ENCODE measurements around the gene ANKZF1. TPM values are rescaled to one million over a fixed set of nuclear protein-coding genes. Genes with fewer than 3 reads are reported as not detected.

The ANKZF1 gene
- total and polyA plus RNA-seq, 9 donors = 16.3 to 32.0 (median 22.5) TPM

DNA sequence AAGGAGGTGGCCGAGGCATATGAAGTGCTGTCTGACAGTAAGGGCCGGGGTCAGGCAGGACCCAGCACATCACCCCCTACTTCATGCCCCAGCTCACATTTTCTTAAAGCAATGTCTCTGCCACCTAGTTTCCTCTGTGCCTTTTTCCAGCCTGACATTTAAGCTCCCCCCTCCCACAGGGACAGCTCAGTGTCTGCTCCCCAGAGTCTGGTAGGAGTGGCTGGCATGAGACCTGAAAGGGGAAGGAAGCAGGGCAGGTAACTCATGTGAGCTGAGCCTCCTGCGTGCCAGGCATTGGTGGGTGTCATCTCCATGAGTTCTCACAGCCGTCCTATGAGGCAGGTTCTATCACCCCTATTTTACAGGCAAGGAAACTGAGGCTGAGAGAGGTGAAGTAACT is 51.0 kb downstream of the ANKZF1 start:
- peaks cover 50% of the 10 kb centered on the region for H3K36me3 ChIP-seq (ENCODE audit: control insufficient read depth, insufficient read depth, low read length)
- WGBS (ENCODE audit: insufficient coverage) = 85% methylated on average over 2 of the region's 4 CpGs
- no peak for DNase-seq
- H3K4me1 ChIP-seq (ENCODE audit: control insufficient read depth, insufficient read depth, low read length) = peaks cover 41% of the 10 kb centered on the region
- H3K27me3 ChIP-seq (ENCODE audit: control insufficient read depth, insufficient read depth, low read length) = no peaks in the 10 kb centered on the region
- H3K9me3 ChIP-seq (replicated peaks; ENCODE audit: control insufficient read depth, low read depth, low read length) = no peaks in the 10 kb centered on the region
- no peak overlapping the region for H3K27ac ChIP-seq (ENCODE audit: low read length)
- no peak overlapping the region for H3K4me3 ChIP-seq (ENCODE audit: low read length)

DNA sequence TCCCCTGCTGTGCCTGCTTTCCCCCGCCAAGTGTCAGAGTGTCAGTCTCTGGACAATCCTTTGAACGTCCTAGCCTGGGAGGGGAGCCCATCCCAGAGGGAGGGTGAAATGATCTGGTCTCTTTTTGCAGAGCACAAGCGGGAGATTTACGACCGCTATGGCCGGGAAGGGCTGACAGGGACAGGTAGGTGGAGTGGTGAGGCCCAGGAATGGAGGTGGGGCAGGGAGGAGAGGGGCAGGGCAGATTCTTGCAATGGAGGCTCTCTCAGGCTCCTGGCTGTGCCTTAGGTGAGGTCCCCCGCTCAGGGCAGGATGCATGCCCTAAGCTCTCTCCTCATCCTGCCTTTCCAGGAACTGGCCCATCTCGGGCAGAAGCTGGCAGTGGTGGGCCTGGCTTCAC is 52.0 kb downstream of the ANKZF1 start:
- WGBS (ENCODE audit: insufficient coverage) = 54% methylated on average over 6 of the region's 8 CpGs
- no peaks in the 10 kb centered on the region for H3K27me3 ChIP-seq (ENCODE audit: control insufficient read depth, insufficient read depth, low read length)
- DNase-seq = no peak

DNA sequence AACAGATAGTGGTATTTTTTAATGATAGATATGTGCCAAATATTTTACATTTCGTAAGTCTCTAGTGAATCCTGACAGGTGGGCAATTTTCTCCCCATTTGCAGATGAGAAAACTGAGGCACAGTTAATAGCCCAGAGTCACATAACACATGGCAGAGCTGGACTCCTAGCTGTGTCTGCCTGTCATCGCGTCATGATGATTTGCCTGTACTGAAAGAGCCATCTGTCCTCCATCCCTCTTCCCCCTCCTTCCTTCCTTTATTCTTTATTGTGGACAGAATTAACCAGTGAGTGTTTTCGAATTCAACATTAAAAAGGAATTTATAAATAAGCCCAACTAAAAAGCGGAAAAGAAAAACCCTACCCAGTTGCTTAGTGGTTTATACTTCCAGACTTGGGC is 52.8 kb downstream of the ANKZF1 start:
- no CpG with 5 or more reads among the region's 5 CpGs for WGBS (ENCODE audit: insufficient coverage)
- Histone ChIP-seq H3K4me3 (ENCODE audit: low read length) (no peak overlapping the region), H3K27ac (ENCODE audit: low read length) (no peak overlapping the region), H3K9me3 (replicated peaks; ENCODE audit: control insufficient read depth, low read depth, low read length) (no peaks in the 10 kb centered on the region), H3K27me3 (ENCODE audit: control insufficient read depth, insufficient read depth, low read length) (no peaks in the 10 kb centered on the region), H3K4me1 (ENCODE audit: control insufficient read depth, insufficient read depth, low read length) (peaks cover 55% of the 10 kb centered on the region), H3K36me3 (ENCODE audit: control insufficient read depth, insufficient read depth, low read length) (peaks cover 59% of the 10 kb centered on the region)
- DNase-seq = no peak

More for the DNA sequence above, 52.0 kb downstream of the ANKZF1 start:
- Histone ChIP-seq H3K9me3 (replicated peaks; ENCODE audit: control insufficient read depth, low read depth, low read length) (no peaks in the 10 kb centered on the region), H3K36me3 (ENCODE audit: control insufficient read depth, insufficient read depth, low read length) (peaks cover 54% of the 10 kb centered on the region), H3K4me3 (ENCODE audit: low read length) (no peak overlapping the region), H3K4me1 (ENCODE audit: control insufficient read depth, insufficient read depth, low read length) (peaks cover 49% of the 10 kb centered on the region), H3K27ac (ENCODE audit: low read length) (no peak overlapping the region)

DNA sequence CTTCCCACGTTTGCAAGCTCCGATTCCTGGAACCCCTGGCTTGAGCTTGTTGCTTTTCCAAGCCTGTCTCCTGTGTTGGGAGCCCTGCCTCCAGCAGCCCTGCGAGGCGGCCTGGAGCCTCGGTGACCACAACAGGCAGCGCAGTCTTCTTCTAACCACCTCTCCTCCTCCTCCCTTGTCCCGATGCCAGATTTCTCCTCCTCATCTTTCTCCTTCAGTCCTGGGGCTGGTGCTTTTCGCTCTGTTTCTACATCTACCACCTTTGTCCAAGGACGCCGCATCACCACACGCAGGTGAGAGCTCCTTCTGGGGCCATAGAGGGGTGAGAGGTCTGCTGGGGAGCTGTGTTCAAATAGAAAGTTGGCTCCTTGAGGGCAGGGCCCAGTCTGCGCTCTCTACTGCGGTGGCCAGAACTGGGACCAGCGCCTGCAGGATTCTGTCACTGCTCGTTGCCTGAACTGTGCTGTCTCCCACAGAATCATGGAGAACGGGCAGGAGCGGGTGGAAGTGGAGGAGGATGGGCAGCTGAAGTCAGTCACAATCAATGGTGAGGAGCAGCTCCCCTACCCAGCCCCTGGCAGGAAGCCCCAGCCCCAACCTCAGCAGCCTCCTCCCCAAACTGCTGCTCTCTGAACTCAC is 53.5 kb downstream of the ANKZF1 start:
- Histone ChIP-seq H3K4me3 (ENCODE audit: low read length) (no peak overlapping the region), H3K36me3 (ENCODE audit: control insufficient read depth, insufficient read depth, low read length) (peaks cover 59% of the 10 kb centered on the region), H3K9me3 (replicated peaks; ENCODE audit: control insufficient read depth, low read depth, low read length) (no peaks in the 10 kb centered on the region), H3K27ac (ENCODE audit: low read length) (no peak overlapping the region), H3K4me1 (ENCODE audit: control insufficient read depth, insufficient read depth, low read length) (peaks cover 53% of the 10 kb centered on the region), H3K27me3 (ENCODE audit: control insufficient read depth, insufficient read depth, low read length) (no peaks in the 10 kb centered on the region)
- DNase-seq = no peak
- WGBS (ENCODE audit: insufficient coverage) = 87% methylated on average over 8 of the region's 17 CpGs

DNA sequence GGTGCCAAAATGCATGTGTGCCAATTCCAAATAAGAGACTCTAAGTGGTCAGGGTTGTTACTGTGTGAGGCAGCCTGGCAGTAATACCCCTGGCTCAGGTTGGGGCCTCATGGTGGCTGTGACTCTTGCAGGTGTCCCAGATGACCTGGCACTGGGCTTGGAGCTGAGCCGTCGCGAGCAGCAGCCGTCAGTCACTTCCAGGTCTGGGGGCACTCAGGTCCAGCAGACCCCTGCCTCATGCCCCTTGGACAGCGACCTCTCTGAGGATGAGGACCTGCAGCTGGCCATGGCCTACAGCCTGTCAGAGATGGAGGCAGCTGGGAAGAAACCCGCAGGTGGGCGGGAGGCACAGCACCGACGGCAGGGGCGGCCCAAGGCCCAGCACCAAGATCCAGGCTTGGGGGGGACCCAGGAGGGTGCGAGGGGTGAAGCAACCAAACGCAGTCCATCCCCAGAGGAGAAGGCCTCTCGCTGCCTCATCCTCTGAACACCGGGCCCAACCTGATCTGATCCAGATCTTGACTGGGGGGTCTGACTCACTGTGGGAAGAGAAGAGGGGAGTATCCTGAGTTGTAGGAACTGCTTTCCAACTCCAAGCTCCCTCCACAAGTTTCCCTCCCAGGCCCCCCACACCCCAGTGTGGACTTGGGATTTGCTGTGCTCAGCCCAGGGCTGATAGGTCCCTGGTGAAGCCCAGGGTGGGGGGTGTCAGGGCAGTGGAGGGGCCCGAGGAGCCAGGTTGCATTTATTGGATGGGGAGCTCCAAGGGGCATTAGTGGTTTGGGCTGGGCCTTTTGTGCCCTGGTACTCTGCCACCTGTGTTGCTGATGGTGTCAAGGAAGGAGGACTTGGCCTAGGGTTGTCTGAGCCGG is 55.1 kb downstream of the ANKZF1 start:
- Histone ChIP-seq H3K4me3 (ENCODE audit: low read length) (no peak overlapping the region), H3K4me1 (ENCODE audit: control insufficient read depth, insufficient read depth, low read length) (peaks cover 51% of the 10 kb centered on the region), H3K27me3 (ENCODE audit: control insufficient read depth, insufficient read depth, low read length) (no peaks in the 10 kb centered on the region), H3K36me3 (ENCODE audit: control insufficient read depth, insufficient read depth, low read length) (peaks cover 59% of the 10 kb centered on the region), H3K9me3 (replicated peaks; ENCODE audit: control insufficient read depth, low read depth, low read length) (no peaks in the 10 kb centered on the region), H3K27ac (ENCODE audit: low read length) (peak overlapping the region; percentile 85)
- 85% methylated on average over 15 of the region's 16 CpGs for WGBS (ENCODE audit: insufficient coverage)
- no peak for DNase-seq

DNA sequence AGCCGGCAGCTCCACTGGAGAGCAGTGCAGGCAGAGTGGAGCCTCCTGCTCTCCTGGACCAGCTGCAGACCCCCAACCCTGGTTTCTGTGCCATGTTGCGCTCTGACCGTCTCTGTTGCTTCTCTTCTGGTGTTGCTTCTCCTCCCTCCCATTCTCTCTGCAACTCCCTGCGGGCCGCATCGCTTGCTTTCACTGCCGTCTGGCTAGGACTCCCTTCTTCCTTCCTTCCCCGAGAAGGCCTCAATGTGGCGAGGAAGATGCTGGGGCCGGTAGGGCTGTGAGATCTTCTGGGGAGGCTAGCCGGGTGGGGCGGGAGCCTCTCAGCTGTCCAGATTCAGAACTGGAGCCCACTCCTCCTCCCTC is 55.7 kb downstream of the ANKZF1 start:
- H3K27me3 ChIP-seq (ENCODE audit: control insufficient read depth, insufficient read depth, low read length) = no peaks in the 10 kb centered on the region
- peaks cover 51% of the 10 kb centered on the region for H3K4me1 ChIP-seq (ENCODE audit: control insufficient read depth, insufficient read depth, low read length)
- 38% methylated on average over 5 of the region's 12 CpGs for WGBS (ENCODE audit: insufficient coverage)
- no peaks in the 10 kb centered on the region for H3K9me3 ChIP-seq (replicated peaks; ENCODE audit: control insufficient read depth, low read depth, low read length)
- H3K36me3 ChIP-seq (ENCODE audit: control insufficient read depth, insufficient read depth, low read length) = peaks cover 58% of the 10 kb centered on the region
- peak overlapping the region; percentile 3 for H3K4me3 ChIP-seq (ENCODE audit: low read length)
- DNase-seq = peak; percentile 67
- peak overlapping the region; percentile 85 for H3K27ac ChIP-seq (ENCODE audit: low read length)

DNA sequence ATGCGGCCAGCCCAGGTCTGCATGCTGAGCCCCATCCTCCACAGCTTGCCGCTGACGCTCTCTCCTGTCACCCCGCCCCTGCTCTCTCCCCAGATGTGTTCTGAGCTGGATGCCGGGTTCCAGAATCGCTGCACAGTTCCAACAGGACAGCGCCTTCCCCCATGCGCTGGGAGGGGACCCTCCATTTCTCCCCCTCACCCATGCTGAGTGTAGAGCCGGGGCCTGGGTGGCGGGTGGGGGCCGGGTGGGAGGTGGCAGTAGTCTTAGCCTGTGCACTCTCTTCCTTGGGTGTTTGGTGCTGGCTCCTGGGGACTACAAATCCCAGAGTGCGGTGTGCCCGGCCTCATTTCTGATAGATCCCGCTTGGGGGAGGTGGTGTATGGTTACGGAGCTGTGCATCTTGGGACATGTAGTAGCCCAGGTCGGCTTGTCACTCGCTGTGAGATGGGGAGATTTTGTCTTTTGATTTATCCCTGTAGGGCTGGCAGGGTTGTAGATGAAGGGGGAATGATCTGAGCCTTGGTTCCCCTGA is 56.4 kb downstream of the ANKZF1 start:
- Histone ChIP-seq H3K4me1 (ENCODE audit: control insufficient read depth, insufficient read depth, low read length) (peaks cover 49% of the 10 kb centered on the region), H3K4me3 (ENCODE audit: low read length) (no peak overlapping the region), H3K27me3 (ENCODE audit: control insufficient read depth, insufficient read depth, low read length) (no peaks in the 10 kb centered on the region), H3K9me3 (replicated peaks; ENCODE audit: control insufficient read depth, low read depth, low read length) (no peaks in the 10 kb centered on the region), H3K36me3 (ENCODE audit: control insufficient read depth, insufficient read depth, low read length) (peaks cover 52% of the 10 kb centered on the region), H3K27ac (ENCODE audit: low read length) (peak overlapping the region; percentile 85)
- DNase-seq = peak; percentile 90
- WGBS (ENCODE audit: insufficient coverage) = 20% methylated on average over 9 of the region's 17 CpGs

Other genes with a start within 250 kb of the ANKZF1 start
- not detected for gene FEV, start 244.6 kb upstream of the ANKZF1 start, total RNA-seq
- gene FEV, start 244.6 kb upstream of the ANKZF1 start, polyA plus RNA-seq (ENCODE audit: insufficient read depth in 1 of 8, insufficient read length in 8 of 8, low replicate concordance in 1 of 8) = under 1 TPM in 5 of 8 donors, not detected in 3; 0.08 to 0.62 (median 0.40) TPM
- not detected for gene CRYBA2, start 236.4 kb upstream of the ANKZF1 start, total RNA-seq
- not detected for gene CRYBA2, start 236.4 kb upstream of the ANKZF1 start, polyA plus RNA-seq (ENCODE audit: insufficient read depth in 1 of 8, insufficient read length in 8 of 8, low replicate concordance in 1 of 8)
- not detected for gene CFAP65, start 188.3 kb upstream of the ANKZF1 start, total RNA-seq
- gene CFAP65, start 188.3 kb upstream of the ANKZF1 start, polyA plus RNA-seq (ENCODE audit: insufficient read depth in 1 of 8, insufficient read length in 8 of 8, low replicate concordance in 1 of 8) = under 1 TPM in 2 of 8 donors, not detected in 6; 0.05 to 0.54 TPM
- gene IHH, start 168.9 kb upstream of the ANKZF1 start, total RNA-seq = 0.04 TPM
- 1 to 10 TPM in 1 of 8 donors, under 1 TPM in 4, not detected in 3; 0.05 to 3.2 (median 0.19) TPM for gene IHH, start 168.9 kb upstream of the ANKZF1 start, polyA plus RNA-seq (ENCODE audit: insufficient read depth in 1 of 8, insufficient read length in 8 of 8, low replicate concordance in 1 of 8)
- 14.1 TPM for gene NHEJ1, start 69.0 kb upstream of the ANKZF1 start, total RNA-seq
- 10 to 100 TPM; 11.4 to 18.5 (median 13.6) TPM for gene NHEJ1, start 69.0 kb upstream of the ANKZF1 start, polyA plus RNA-seq (ENCODE audit: insufficient read depth in 1 of 8, insufficient read length in 8 of 8, low replicate concordance in 1 of 8)
- 1.5 TPM for gene SLC23A3, start 59.8 kb upstream of the ANKZF1 start, total RNA-seq
- gene SLC23A3, start 59.8 kb upstream of the ANKZF1 start, polyA plus RNA-seq (ENCODE audit: insufficient read depth in 1 of 8, insufficient read length in 8 of 8, low replicate concordance in 1 of 8) = 1 to 10 TPM in 3 of 8 donors, under 1 TPM in 5; 0.59 to 1.7 (median 0.95) TPM
- gene CNPPD1, start 52.9 kb upstream of the ANKZF1 start, total RNA-seq = 23.4 TPM
- gene CNPPD1, start 52.9 kb upstream of the ANKZF1 start, polyA plus RNA-seq (ENCODE audit: insufficient read depth in 1 of 8, insufficient read length in 8 of 8, low replicate concordance in 1 of 8) = 10 to 100 TPM; 32.5 to 40.8 (median 37.1) TPM
- 28.9 TPM for gene RETREG2, start 51.5 kb upstream of the ANKZF1 start, total RNA-seq
- gene RETREG2, start 51.5 kb upstream of the ANKZF1 start, polyA plus RNA-seq (ENCODE audit: insufficient read depth in 1 of 8, insufficient read length in 8 of 8, low replicate concordance in 1 of 8) = 10 to 100 TPM; 37.6 to 57.7 (median 47.0) TPM
- gene ZFAND2B, start 23.0 kb upstream of the ANKZF1 start, total RNA-seq = 26.6 TPM
- gene ZFAND2B, start 23.0 kb upstream of the ANKZF1 start, polyA plus RNA-seq (ENCODE audit: insufficient read depth in 1 of 8, insufficient read length in 8 of 8, low replicate concordance in 1 of 8) = 10 to 100 TPM; 18.8 to 31.9 (median 22.8) TPM
- gene ABCB6, start 10.8 kb upstream of the ANKZF1 start, total RNA-seq = 28.7 TPM
- 10 to 100 TPM; 28.4 to 42.0 (median 34.2) TPM for gene ABCB6, start 10.8 kb upstream of the ANKZF1 start, polyA plus RNA-seq (ENCODE audit: insufficient read depth in 1 of 8, insufficient read length in 8 of 8, low replicate concordance in 1 of 8)
- gene ATG9A, start 170 bp upstream of the ANKZF1 start, total RNA-seq = 13.7 TPM
- 10 to 100 TPM; 27.6 to 35.1 (median 32.3) TPM for gene ATG9A, start 170 bp upstream of the ANKZF1 start, polyA plus RNA-seq (ENCODE audit: insufficient read depth in 1 of 8, insufficient read length in 8 of 8, low replicate concordance in 1 of 8)
- gene GLB1L, start 15.6 kb downstream of the ANKZF1 start, total RNA-seq = 6.6 TPM
- 1 to 10 TPM; 3.3 to 9.9 (median 5.7) TPM for gene GLB1L, start 15.6 kb downstream of the ANKZF1 start, polyA plus RNA-seq (ENCODE audit: insufficient read depth in 1 of 8, insufficient read length in 8 of 8, low replicate concordance in 1 of 8)
- 12.5 TPM for gene STK16, start 15.7 kb downstream of the ANKZF1 start, total RNA-seq
- 10 to 100 TPM; 15.1 to 23.1 (median 19.6) TPM for gene STK16, start 15.7 kb downstream of the ANKZF1 start, polyA plus RNA-seq (ENCODE audit: insufficient read depth in 1 of 8, insufficient read length in 8 of 8, low replicate concordance in 1 of 8)
- gene TUBA4B, start 23.4 kb downstream of the ANKZF1 start, total RNA-seq = 0.04 TPM
- gene TUBA4B, start 23.4 kb downstream of the ANKZF1 start, polyA plus RNA-seq (ENCODE audit: insufficient read depth in 1 of 8, insufficient read length in 8 of 8, low replicate concordance in 1 of 8) = under 1 TPM in 6 of 8 donors, not detected in 2; 0.13 to 0.56 (median 0.18) TPM
- gene TUBA4A, start 24.1 kb downstream of the ANKZF1 start, total RNA-seq = 36.2 TPM
- 100 to 1,000 TPM in 4 of 8 donors, 10 to 100 TPM in 4; 77.1 to 160 (median 107) TPM for gene TUBA4A, start 24.1 kb downstream of the ANKZF1 start, polyA plus RNA-seq (ENCODE audit: insufficient read depth in 1 of 8, insufficient read length in 8 of 8, low replicate concordance in 1 of 8)
- 52.6 TPM for gene DNAJB2, start 49.6 kb downstream of the ANKZF1 start, total RNA-seq
- 10 to 100 TPM; 77.8 to 93.2 (median 85.9) TPM for gene DNAJB2, start 49.6 kb downstream of the ANKZF1 start, polyA plus RNA-seq (ENCODE audit: insufficient read depth in 1 of 8, insufficient read length in 8 of 8, low replicate concordance in 1 of 8)
- 0.09 TPM for gene PTPRN, start 79.6 kb downstream of the ANKZF1 start, total RNA-seq
- 1 to 10 TPM in 1 of 8 donors, under 1 TPM in 7; 0.09 to 1.0 (median 0.38) TPM for gene PTPRN, start 79.6 kb downstream of the ANKZF1 start, polyA plus RNA-seq (ENCODE audit: insufficient read depth in 1 of 8, insufficient read length in 8 of 8, low replicate concordance in 1 of 8)
- not detected for gene RESP18, start 102.9 kb downstream of the ANKZF1 start, total RNA-seq
- not detected for gene RESP18, start 102.9 kb downstream of the ANKZF1 start, polyA plus RNA-seq (ENCODE audit: insufficient read depth in 1 of 8, insufficient read length in 8 of 8, low replicate concordance in 1 of 8)
- gene DNPEP, start 158.1 kb downstream of the ANKZF1 start, total RNA-seq = 24.5 TPM
- 10 to 100 TPM; 28.6 to 48.5 (median 39.7) TPM for gene DNPEP, start 158.1 kb downstream of the ANKZF1 start, polyA plus RNA-seq (ENCODE audit: insufficient read depth in 1 of 8, insufficient read length in 8 of 8, low replicate concordance in 1 of 8)
- gene DES, start 188.6 kb downstream of the ANKZF1 start, total RNA-seq = 2,854 TPM
- gene DES, start 188.6 kb downstream of the ANKZF1 start, polyA plus RNA-seq (ENCODE audit: insufficient read depth in 1 of 8, insufficient read length in 8 of 8, low replicate concordance in 1 of 8) = 1,000 to 10,000 TPM; 2,139 to 4,335 (median 3,881) TPM
- gene SPEG, start 205.0 kb downstream of the ANKZF1 start, total RNA-seq = 176 TPM
- gene SPEG, start 205.0 kb downstream of the ANKZF1 start, polyA plus RNA-seq (ENCODE audit: insufficient read depth in 1 of 8, insufficient read length in 8 of 8, low replicate concordance in 1 of 8) = 100 to 1,000 TPM in 5 of 8 donors, 10 to 100 TPM in 3; 66.5 to 177 (median 143) TPM